ENCODE results near the gene AGA.

The AGA gene

DNA sequence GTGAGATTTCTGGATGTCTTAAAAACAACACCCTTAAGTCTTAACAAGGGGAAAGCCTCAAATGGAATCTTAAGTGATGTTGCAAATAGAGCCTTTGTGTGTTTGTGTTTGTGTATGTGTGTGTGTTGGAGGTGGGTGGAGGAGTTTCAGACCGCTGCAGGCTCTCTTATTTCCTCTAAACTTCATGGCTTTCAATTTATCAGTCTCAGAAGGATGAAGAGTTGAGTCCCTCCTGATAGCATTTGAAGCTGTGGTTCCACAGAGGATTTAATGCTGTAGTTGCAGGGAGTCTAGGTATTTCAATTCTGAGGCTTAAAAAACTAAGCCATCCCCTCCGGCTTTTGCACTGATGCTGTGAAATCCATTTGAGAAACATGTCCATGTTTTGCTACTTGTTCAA, 4.3 kb upstream of the AGA start:
- no peak for DNase-seq

DNA sequence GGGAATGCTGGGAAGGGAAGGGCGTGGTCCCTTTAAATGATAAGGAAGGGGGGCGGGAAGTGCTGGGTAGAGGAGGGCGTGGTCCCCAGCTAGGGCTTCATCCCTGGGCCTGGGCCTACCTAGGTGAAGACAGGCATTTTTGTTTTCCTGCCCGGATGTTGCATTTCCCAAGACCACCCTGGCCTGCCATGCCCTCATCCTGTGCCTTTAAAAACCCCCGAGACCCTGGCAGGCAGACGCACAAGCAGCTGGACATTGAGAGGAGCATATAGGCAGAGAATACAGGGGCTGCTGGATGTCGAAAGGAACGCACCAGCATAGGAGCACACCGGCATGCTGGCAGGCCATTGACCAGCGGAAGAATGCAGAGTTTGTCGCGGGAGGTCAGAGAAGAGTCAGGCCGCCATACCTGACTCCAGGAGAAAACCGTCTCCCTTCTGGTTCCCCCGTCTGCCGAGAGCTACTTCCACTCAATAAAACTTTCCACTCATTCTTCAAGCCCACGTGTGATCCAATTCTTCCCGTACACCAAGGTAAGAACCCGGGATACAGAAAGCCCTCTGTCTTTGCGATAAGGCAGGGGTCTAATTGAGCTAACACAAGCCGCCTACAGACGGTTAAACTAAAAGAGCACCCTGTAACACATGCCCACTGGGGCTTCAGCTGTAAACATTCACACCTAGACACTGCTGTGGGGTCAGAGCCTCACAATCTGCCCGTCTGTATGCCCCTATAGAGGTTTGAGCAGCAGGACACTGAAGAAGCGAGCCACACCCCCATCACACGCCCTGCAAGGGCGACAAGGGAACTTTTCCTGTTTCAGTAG, 2.9 kb upstream of the AGA start:
- DNase-seq, result no peak

DNA sequence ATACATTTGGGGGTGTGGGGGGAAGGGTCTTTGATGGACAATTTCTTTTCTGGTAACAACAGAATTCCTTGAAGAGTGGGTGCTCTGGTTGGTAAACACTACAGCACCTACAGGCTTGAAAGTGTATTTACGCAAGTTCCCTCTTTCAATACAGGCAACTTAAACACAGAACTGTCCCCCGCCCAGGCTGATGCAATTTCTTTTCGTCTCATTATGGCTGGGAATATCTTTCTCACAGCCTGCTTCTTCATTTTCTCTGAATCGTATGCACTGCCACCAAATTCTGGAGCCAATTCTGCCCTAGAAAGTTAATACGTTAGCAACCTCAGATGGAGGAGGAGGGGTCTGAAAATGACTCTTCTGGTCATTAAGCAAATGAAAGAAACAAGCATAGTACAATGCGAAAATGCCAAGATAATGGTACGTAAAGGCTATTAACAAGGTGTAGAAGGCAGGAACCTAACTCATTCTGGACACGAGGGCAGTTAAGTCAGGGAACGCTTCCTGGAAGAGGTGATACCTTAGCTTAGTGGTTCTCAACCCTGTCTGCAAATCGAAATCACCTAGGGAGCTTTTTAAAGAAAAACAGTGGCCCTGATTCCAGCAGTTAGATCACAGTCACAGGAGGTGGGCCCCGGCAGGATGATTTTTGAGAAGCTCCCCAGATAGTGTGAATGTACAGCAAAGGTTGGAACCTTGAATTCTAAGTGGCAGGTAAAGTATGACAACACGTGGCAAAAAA, 1.0 kb downstream of the AGA start:
- DNase-seq, result no peak

DNA sequence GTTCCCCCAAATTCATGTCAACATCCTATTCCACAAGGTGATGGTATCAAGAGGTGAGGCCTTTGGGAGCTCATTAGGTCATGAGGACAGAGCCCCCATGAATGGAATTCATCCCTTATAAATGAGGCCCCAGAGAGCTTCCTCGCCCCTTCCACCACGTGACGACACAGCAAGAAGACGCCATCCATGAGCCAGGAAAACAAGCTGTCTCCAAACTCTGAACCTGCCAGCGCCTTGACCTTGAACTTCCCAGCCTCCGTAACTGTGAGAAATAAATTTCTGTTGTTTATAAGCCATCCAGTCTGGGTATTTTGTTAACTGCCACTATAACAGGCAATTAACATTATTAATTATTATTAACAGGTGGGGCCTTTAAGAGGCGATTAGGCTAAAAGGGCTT, 5.8 kb downstream of the AGA start:
- DNase-seq, result no peak

DNA sequence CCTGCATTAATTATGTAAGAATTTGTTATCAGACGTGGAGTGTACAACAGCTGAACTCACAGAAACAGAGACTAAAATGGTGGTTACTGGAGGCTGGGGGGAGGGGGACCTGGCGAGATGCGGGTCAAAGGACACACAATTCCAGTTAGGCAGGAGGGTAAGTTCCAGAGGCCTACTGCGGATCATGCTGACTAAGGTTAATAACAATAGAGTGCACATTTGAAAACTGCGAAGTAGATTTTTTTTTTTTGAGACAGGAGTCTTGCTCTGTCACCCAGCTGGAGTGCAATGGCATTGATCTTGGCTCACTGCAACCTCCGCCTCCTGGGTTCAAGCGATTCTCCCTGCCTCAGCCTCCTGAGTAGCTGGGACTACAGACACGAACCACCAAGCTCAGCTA, 7.6 kb downstream of the AGA start:
- DNase-seq, result no peak

DNA sequence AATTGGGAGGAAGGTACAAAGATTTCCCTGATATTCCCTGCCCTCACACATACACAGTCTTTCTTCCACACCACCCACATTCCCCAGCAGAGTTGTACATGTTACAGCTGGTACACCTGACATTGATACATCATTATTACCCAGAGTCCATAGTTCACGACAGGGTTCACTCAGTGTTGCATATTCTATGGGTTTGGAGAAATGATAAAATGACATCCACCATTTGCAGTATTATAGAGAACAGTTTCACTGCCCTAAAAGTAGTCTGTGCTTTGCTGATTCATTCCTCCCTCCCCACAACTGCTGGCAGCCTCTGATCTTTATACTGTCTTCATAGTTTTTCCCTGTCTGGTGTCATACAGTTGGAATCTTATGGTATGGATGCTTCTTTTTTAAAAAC, 15.0 kb downstream of the AGA start:
- no peak for DNase-seq

DNA sequence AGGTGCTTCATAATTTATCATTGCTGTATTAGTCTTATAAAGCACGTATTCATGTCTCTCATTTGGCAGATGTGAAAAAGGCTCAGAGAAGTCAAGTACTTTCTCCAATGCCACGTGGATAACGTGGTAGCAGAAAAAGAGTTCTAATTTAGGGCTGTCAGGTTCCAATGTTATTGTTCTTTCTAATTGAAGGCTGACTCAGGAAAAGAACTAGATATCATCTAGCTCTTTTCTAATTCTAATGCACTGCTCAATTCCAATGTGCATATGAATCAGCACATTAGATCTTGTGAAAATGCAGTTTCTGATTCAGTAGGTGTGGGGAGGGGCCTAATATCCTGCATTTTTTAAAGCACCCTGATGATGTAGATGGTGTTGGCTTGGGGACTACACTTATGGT, 22.8 kb downstream of the AGA start:
- no peak for DNase-seq

DNA sequence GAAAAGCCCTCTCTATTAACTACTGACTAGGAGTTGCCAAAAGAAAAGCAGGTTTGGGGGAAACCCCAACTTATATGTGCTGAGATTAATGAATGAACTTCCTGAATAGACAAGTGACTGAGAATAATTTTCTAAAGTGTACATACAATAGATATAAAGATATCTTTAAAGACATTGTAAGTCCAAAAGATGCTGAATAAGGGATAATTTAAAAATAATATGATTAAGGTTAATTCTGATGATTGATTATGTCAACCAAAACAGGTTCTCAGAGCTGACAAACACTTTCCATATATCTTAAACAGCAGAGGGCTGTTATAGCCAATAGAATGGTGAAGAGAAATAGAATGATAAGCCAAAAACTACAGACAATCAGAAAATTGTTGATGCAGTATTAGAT, 28.6 kb downstream of the AGA start:
- DNase-seq, result no peak

DNA sequence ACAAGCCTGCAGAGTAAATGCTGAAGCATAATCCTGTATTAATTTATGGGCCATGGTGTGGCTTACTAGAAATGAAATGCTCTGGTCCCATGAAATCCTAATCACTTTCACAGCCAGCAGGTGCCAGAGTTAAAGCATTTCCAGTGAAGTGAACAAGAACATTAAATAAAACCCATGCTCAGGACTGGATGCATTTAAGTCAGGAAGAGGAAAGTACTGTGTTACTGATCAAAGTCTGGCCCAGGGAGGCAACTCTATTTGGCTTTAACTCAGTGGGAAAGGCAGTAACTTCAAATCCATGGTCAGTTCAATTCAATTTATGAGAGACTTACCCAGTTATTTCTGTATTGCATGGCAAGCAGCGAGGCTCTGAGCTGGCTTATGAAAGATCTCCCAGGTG, 29.2 kb downstream of the AGA start:
- no peak for DNase-seq

DNA sequence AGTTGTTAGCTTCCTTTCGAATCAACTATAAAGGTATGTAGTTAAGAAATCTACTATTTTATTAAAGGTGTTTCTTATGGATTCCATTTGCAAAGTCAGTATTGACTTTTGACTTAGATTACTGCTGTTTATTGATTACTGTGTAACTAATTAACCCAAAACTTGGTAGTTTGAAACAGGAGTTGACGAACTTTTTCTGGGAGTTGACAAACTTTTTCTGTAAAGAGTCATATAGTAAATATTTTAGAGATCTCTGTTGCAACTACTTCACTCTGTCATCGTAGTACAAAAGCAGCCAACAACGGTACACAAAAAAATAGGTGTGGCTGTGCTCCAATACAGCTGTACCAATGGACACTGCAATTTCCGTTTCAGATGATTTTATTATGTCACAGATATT, 30.2 kb downstream of the AGA start:
- DNase-seq, result no peak

DNA sequence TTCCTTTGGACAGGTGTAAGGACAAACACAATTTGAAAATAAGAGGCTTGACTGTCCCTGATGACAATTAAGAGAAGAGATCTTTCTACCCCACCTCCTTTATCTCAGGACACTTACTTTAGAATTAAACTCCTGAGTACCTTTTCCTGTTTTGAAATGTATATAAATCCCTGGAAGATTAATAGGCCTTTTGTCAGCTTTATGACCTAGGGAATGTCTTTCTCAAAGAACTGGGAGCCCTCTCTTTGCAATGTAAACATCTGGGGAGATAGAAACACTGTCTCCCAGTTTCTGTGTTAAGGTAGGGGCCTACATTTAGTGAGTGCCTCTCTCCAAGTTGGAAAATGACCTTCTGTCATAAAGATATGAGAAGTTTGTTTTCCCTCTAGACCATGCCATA, 31.7 kb downstream of the AGA start:
- no peak for DNase-seq

DNA sequence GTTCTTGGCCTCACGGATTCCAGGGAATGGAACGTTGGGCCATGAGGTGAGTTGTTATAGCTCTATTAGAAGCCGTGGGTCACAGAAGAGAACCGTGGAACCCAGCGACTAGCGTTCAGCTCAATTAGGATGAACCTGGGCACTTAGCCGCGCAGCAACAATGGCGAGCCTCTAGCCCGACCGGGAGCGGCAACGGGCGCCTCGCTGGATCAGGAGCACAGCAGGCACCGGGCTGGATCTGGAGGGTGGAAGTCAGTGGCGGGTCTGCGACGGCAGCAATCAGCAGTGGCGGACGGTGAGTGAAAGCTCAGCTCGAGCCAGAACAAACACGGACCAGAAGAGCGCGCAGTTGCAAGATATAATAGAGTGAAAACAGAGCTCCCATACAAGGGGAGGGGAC, 34.2 kb downstream of the AGA start:
- DNase-seq, result no peak

DNA sequence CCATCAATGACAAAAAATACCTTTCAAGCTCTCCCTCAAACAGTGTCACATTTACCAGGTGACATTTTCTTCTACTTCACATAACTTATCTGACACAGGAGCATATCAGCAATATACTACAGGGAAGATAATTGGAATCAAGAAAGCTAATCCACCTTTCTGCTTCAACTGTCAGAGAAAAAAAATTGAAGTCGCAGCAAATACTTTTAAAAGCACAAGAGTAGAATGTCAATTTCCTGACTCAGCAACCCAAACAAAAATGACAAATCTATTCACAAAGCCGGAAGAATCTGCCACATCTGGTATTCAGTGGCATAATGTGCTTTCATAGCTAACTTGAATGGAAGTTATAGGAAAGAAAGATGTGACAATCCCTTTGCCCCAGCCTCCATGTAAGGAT, 36.7 kb downstream of the AGA start:
- DNase-seq, result no peak

DNA sequence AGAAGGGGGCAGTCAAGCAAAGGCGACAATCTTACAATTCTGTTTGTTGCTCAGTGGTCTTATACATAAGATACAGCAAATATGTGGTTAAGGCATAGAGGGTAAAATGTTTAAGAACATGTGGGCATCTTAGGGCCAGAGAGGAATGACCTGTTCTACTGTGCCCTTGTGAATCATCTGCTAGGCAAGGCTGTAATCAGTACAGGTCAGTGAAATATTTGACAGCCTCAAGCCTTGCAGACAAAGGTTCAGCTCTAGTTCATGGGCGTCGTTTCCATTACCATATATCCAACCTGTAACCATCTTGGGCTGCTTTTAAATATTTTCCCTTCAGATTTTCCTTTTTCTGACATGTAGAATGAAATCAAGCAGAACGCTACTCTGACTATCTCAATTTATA, 37.3 kb downstream of the AGA start:
- DNase-seq, result no peak

DNA sequence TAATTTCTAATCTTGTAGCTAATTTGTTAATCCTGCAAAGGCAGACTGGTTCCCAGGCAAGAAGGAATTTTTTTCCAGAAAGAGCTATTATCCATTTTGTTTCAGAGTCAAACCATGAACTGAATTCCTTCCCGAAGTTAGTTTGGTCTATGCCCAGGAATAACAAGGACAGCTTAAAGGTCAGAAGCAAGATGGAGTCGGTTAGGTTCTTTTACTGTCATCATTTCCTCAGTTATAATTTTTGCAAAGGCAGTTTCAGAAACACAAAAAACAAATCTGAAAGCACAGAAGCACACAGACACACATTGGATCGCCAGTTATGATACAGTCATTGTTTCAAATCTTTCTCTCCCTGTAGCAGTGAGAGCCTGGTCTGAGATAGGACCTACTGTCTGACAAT, 37.9 kb downstream of the AGA start:
- no peak for DNase-seq

DNA sequence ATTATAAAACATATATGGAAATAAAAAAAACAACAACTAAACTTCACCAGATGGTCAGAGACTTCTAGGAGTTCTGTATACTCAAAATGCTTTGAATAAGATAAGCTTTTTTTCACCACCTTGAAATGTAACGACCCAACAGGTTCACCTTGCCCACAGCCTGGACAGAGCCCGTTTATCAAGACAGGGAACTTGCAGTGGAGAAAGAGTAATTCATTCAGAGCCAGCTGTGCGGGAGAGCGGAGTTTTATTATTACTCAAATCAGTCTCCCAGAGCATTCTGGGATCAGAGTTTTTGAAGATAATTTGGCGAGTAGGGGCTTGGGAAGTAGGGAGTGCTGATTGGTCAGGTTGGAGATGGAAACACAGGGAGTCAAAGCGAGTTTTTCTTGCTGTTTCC, 38.5 kb downstream of the AGA start:
- DNase-seq, result no peak

DNA sequence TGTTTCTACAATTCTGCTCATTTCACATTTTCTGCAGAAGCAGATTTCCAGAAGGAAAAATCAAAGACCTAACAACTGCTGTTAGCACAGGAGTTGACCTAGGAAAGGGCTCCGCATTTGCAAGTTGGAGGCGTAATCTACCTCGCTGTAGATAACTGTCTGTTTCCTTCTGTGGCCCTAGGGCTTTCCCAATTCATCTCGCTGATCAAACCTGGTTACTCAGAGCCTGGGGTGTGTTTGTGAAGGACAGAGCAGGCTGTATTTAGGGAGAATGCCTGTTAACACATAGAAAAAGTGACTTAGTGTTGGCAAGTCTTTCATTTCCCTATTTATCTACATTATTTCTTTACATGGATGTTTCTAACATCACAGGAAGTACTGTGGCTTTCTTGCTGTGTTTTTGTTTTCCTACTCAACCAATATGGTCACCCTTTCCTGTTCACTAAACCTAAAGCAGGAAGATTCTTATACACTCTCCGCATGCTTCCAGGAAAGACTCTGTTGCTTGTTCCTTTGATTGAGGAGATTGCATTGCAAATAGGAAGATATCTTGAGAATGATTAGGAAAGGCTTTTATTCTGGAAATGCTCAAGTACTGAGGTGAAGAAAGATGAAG, 40.5 kb downstream of the AGA start:
- no peak for DNase-seq

DNA sequence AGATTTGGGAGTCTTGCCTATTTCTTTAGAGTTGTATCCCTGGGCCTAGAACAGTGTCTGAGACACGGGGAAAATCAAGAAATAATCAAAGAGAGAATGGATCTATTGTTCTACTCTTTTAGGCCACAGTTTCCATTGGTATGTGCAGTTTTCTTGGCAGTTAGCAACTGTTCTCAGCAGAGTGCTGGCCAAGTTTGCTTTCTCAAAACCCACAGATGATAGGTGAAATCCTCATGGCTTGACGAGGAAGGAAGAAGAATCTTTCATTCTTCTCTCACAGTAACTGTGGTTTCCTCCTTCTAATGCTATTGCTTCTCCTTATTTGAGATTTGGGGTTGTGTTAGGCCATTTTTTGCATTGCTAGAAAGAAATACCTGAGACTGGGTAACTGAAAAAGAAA, 42.2 kb downstream of the AGA start:
- DNase-seq, result no peak

DNA sequence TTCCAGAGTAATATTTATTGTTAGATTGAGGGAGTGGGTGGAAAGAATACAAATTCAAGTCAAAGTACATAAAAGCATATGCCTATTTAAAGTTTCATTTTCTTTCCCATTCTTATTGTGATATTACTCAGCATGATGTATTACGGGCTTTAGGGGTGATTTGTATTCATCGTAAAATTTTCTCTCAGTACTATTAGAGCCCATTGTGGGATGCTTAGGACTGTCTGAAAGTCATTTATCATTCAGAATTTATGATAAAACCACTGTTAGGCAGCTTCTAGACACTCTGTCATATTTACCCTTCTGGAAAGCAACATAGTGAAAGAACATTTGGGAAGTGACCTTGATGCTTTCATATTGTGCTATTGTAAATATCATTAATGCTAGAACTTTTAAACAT, 45.9 kb downstream of the AGA start:
- no peak for DNase-seq

DNA sequence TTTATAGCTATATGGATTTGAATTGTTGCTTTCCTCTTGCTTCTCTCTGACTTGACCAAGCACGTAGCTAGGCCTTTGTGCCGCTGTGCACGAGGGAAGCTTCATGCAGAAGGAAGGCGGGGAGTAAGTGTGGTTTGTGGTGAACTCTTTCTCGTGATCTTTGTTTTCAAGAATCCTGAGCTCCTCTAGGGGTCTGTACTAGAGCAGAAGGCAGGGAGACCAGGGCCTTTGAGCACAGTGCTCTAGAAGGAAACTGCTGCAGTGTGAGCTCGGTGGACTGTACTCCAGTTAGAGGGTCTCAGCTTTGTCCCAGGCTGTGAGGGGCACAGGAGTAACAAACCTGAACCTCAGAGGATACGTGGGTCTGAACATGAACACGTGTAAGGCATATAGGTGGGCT, 49.0 kb downstream of the AGA start:
- no peak for DNase-seq

DNA sequence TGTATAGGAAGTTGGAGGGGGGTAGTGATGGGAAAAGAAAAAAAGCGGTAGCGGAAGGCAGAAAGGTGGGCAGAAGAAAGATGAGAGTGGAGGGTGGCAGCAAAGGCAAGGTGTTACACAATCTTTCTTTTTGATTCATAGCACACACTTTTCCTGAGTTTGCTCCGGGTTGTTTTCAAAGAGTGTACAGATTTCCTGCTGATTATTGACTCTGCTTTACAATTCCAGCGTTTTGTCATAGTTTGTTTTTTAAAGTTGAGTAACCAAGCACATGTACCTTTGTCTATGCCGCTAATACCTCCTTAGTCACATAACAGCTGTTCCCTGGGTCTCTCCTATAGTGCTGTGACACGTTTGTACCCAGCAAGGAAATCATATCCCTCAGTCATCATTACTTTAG, 50.3 kb downstream of the AGA start:
- DNase-seq, result no peak

DNA sequence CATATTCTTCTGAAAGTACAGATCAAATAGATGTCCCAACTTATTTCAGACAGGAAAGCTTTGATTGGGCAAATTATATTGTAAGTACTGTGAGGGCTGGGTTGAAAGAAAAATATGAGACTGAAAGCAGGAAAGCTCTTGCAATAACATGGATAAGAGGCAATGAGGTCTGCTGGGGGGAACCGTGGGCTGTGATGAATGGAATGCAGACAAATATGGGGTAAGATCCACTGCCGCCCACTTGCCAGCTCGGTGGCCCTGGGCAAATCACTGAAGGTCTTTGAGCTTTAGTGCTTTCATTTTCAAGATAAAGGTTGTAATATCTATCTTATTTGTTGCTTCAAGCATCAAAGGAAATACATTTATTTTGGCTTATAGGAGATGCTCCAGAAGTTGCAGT, 51.0 kb downstream of the AGA start:
- no peak for DNase-seq

DNA sequence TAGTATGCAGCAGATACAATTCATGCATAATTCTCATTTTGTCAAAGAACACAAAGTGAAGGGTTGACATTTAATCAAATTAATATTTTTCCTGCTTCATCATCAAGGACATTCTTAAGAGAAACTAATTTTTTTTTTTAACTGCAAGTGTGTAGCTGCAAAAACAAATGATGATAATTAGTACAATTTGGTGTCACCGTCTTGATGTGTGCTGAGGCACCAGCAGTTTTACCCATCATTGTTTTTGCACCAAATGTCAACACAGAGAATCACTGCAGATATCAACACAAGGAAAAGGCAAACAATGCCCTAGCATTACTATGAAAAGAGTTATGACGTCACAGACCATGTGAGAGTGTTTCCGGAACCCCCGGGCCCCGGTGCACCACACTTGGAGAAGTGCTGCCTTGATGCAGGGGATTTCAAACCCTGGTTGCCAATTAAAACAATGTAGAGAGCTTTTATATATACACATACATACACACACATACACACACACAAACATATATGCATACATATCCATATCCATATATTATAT, 55.9 kb downstream of the AGA start:
- DNase-seq, result no peak
